ENCODE results near the gene MYZAP.

Gene MYZAP

GRCh38 chr15:57665939-57666338 is 74.2 kb downstream of the MYZAP start:
- no peak for DNase-seq

DNA sequence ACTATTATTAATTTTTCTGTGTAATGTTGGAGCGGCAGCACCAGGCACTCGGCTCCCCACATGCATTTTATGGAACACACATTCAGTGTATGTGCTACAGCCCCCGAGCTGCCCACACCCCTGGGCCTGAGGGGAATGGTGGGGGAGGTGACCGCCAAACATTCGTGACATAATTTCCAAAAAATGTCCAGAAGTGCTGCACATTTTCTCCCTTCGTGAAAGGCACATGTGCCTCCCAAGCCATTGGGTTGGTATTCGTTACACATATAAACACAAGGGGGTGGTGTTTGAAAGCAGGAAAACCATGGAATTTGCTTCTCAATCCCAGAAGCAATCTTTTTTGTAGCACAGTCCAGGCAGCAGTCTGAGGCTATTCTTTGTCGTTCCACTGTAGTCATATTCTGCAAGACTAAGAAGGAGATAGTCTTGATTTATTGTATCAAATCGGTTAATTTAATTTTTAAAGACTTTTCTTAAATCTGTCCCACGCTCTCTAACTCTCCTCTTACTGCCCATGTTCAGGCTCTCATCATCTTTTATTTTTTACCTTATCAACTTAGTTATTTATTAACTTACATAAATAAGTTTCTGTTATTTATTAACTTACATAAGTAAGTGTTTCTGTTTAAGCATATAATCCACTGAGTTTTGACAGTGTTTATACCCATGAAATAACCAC is 75.6 kb downstream of the MYZAP start:
- no peak for DNase-seq

DNA sequence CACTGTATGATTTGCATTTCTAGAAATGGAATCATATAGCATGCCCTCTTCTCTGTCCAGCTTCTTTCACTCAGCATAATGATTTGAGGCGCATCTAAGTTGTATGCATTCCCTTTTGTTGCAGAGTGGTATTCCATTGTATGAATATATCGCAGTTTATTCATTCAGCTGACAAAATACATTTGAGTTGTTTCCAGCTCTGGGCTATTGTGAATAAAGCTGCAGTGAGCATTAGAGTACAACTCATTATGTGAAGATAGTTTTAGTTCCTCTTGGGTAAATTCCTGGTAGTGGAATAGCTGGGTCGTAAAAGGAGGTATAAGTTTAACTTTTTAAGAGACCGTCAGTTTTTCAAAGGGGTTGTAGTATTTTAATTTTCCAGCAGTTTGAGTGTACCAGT is 76.3 kb downstream of the MYZAP start:
- DNase-seq = no peak

DNA sequence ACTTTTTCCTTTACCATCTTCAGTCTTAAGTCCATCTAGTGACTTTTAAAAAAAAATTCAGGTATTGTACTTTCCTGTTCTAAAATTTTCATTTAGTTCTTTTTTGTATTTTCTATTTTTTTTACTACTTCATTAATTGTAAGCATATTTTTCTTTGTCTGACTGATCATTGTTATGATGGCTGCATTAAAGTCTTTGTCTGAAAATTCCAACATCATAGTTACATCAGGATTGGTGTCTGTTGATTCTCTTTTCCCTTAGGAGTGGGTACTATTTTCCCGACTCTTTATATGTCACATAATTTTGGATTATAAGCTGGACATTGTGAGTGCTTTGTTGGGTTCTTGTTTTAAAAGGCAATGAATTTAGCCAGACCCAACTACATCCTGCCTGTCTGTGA is 79.9 kb downstream of the MYZAP start:
- DNase-seq = no peak

DNA sequence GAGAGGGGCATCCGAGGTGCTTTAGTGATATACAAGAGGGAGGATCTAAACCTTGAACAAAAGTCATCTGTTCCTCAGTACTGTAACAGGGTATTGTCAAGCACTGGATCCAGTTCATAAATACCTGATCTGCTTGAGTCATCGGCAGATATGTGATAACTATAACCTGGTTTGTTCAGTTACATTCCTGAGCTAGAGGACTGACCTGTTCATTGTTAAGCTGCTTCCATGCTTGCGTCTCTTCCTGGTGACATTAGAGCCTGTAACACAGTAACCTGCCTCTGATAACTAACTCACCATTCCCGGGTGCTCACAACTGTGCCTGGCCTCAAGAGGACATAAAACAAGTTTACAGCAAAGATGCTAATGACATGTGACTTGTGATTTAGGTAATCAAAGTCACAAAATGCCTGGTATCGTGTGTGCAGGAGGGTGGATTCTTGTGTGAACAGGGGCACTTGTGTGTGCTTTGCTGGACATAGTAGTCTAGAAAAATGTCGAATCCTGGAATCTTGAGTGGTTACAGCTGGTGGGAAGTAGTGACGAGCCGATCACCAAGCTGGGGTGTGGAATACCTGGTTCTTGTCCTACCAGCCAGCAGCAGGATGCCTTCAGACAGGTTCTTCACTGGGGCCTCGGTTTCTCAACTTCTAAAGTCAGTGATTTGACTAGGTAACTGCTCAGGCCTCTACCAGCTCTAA is 83.9 kb downstream of the MYZAP start:
- DNase-seq = no peak

DNA sequence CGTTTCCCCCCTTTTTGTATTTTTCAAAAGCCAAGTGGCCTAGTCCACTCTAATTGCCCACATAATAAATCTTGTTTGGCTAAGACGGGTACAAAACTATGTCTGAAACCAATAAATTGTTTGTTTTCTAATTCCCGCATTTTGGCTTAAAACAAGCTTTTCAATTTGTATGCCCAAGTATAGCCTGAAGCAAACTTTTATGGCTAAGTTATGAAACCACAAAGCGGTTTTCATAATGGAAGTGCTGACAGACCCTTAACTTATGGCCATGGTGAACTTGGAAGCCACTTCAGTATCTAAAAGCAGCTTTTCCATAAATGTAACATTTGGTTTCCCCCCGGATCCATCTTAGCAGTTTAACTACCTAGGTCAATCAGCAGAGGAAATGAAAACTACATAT is 84.9 kb downstream of the MYZAP start:
- no peak for DNase-seq

DNA sequence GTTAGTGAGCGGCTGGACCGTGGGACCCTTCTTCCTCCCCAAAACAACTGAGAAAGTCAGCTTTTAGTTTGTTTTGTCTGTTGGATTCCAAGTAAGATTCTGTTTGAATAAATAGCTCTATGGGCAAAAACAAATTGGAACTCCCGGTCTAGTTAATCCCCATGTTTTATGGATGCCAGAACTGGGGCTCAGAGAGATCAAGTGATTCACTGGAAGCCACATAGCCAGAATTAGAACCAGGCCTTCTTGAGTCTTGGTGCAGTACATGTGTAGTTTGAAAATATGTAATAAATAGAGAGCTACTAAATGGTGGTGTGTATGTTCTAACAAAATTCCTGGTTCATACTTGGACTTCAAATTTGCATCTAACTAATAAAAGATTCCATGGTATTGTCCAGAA is 85.5 kb downstream of the MYZAP start:
- DNase-seq = no peak

DNA sequence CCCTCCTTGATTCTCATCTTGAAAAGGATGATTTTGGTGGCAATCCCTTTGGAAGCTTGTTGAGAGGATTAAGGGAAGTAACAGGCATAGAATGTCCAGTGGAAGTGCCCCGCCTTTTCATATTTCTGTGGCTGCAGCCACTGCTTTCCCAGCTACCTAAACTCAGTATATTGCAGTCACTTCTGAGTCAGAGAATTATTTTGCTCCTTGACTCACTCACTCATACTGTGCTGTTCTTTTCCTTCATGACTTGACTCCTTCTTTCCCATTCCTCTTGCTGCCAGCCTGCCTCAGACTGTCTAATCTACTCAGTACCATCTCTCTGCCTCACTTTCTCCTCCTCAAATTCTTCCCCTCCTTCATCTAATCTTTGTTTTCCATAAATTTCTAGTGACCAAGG is 88.3 kb downstream of the MYZAP start:
- no peak for DNase-seq

GRCh38 chr15:57681011-57681410 is 89.3 kb downstream of the MYZAP start:
- no peak for DNase-seq

DNA sequence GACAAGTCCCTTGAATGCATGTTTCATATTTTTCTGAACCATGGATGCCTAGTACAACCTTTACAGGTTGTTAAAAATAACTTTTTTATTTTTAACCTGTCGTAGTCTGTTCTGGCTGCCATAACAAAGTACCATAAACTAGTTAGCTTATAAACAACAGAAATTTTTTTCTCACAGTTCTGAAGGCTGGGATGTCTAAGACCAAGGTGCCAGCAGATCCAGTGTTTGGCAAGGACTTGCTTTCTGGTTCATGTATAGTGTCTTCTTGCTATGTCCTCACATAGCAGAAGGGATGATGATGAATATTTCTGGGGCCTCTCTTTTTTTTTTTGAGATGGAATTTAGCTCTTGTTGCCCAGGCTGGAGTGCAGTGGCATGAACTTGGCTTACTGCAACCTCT is 91.8 kb downstream of the MYZAP start:
- no peak for DNase-seq

DNA sequence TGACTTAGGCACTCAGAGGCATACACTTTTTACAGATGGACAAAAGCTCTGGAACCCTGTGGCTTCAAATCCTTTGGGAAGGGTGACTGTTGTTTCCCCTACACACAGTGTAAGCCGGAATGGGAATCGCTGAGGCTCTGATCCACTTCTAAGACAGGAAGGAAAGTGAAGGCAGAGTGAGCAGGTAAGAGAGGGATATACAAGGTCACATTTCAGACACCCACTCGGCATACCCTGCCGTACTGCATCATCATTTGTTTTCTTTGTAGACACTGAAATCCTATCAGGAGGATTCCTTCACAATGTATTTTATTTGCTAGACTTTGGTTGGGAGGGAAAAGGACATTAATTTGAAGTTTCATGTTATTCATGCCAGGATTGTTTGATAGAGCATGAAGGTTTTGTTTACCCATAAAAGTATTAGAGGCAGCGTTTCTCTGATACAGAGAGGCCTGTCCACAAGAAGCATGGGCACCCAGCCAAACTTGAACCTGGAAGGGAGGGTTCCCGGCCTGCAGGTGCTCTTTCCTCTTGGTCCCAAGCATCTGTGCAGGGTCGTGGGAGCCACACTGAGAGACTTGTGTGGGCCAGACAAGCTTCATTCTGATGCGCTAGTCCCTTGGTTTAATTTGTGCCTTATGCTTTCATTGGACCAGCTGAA is 92.9 kb downstream of the MYZAP start:
- DNase-seq = no peak

- no peak for DNase-seq
Measured at GRCh38 chr15:57685306-57686095, 93.8 kb downstream of the MYZAP start.

- DNase-seq = no peak
Measured at GRCh38 chr15:57686657-57687056, 95.0 kb downstream of the MYZAP start.

GRCh38 chr15:57690341-57690966 is 98.8 kb downstream of the MYZAP start:
- no peak for DNase-seq

- DNase-seq = no peak
Measured at GRCh38 chr15:57691082-57691481, 99.4 kb downstream of the MYZAP start.

- no peak for DNase-seq
Measured at GRCh38 chr15:57692709-57693108, 101.0 kb downstream of the MYZAP start.

DNA sequence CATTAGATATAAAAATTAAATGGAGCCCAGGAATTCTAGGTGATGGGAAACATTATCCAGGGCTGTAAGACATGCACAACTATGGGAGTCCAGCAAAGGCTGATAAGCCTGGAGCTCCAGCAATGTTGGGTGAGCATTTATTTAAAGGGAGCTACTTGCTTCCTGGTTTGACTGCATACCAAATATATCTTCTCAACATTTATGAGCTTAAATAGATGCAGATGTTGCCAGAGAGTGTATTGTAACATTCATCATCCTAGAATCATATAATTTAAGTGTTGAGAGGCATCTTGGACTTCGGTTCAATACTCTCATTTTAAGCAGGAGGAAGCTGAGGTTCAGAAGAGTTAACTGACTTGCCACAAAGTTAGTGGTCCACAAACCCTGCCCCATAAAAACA is 102.6 kb downstream of the MYZAP start:
- no peak for DNase-seq

DNA sequence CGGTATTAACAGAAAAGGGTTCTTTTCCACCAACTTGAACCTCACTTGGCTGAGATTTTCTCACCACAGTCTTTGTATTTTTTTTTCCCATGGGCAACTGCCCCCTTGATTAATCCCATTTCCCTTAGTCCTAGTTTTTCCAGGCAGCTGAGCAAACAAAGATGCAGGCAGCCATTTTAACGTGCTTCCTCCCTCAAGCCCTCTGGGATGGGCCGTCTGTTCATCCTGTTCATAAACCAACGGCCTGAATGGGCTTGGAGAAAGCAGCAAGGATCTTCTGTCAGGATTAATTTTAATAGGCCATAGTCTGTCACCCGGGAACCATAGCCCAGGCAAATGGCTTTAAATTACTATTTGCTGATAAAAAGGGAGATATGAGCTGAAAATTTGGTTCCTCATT is 104.4 kb downstream of the MYZAP start:
- DNase-seq = no peak

DNA sequence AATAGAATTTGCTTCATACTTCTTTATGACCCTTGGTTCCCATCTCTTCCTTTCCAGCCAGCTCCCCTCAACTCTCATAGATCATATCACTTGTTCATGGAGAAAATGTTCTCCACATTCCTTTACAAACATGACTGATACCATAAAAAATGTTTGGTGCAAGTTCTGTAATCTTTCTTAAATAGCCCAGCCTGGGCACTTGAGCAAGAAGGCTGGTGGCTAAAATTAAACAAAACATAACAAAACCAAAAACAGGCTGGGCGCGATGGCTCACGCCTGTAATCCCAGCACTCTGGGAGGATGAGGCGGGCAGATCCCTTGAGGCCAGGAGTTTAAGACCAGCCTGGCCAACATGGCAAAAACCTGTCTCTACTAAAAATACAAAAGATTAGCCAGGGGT is 105.9 kb downstream of the MYZAP start:
- DNase-seq = no peak

- no peak for DNase-seq
Measured at GRCh38 chr15:57698243-57698642, 106.5 kb downstream of the MYZAP start.

DNA sequence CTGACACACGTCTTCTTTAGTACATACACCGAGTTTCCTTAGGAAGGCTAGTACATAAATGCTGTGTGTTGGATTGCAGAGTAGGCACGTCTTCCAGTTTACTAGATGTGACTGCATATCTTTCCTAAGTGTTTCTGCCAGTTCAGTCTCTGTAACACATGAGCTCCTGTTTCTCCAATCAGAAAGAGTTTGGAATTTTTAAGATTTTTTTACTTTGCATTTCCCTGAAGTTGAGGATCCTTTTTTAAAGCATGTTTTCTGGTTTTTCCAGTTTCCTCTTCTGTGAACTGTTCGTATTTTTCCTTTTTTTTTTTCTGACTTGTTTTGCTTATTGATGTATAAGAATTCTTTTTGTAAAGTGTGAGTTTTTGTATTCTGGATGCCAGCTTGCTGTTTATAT is 107.3 kb downstream of the MYZAP start:
- no peak for DNase-seq

GRCh38 chr15:57703387-57703786 is 111.7 kb downstream of the MYZAP start:
- no peak for DNase-seq

DNA sequence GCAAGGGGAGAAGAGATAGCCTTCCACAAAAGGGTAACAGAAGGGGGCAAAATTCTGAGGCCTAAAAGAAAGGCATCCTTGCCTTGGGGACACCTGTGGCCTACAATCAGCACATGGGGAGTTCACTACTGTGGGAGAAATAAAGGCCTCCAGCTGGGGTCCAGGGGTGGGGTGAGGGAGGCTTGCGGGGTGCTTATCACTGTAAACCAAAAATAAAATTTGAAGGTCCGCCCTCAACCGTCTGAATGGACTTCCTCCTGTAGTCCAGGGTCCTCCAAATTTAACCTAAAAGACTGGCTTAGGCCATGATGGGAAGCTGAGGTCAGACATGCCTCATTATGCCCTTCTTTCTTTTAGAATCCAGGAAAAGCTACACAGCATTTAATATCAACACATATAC is 112.7 kb downstream of the MYZAP start:
- DNase-seq = no peak
